Measurements from ENCODE around the gene ATP13A2.

Gene ATP13A2

DNA sequence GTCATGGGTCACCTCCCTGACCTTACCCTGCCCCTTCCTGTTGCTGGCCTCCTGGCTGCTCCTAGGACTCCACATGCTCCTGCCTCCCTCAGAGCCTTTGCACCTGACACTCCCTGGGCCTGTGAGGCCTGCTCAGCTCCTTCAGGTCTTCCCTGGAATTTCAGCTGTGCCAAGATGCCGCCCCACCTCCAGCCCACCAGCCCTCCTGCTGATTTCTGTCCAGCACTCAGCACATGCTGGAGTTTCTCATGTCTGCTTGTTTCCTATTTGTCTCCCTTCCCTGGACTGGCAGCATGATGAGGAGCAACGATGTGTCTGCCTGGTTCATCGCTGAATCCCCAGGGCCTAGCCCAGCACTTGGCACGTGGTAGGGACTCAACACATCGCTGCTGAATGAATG, 34.4 kb downstream of the ATP13A2 start:
- Histone ChIP-seq H3K27ac (ENCODE audit: low read length) (no peak overlapping the region), H3K27me3 (ENCODE audit: insufficient read depth, low read length, poor library complexity) (no peaks in the 10 kb centered on the region), H2AFZ (ENCODE audit: low read depth, low read length) (no peak overlapping the region), H3K4me2 (ENCODE audit: insufficient read depth, low read length) (no peak overlapping the region), H3K9me3 (ENCODE audit: insufficient read depth, low read length, severe bottlenecking) (no peaks in the 10 kb centered on the region), H3K36me3 (ENCODE audit: insufficient read depth, low read length) (no peaks in the 10 kb centered on the region), H3K79me2 (ENCODE audit: insufficient read depth, low read length) (no peaks in the 10 kb centered on the region), H3K4me3 (ENCODE audit: low read depth in 1 of 2, low read length in 2 of 2) (no peak overlapping the region), H3K9ac (ENCODE audit: low read depth, low read length) (no peak overlapping the region), H3K4me1 (ENCODE audit: insufficient read depth, low read length) (no peaks in the 10 kb centered on the region), H4K20me1 (ENCODE audit: insufficient read depth, low read length) (no peaks in the 10 kb centered on the region; the same call in 1 of the 2 replicates)
- TF ChIP-seq, protein P1, sequence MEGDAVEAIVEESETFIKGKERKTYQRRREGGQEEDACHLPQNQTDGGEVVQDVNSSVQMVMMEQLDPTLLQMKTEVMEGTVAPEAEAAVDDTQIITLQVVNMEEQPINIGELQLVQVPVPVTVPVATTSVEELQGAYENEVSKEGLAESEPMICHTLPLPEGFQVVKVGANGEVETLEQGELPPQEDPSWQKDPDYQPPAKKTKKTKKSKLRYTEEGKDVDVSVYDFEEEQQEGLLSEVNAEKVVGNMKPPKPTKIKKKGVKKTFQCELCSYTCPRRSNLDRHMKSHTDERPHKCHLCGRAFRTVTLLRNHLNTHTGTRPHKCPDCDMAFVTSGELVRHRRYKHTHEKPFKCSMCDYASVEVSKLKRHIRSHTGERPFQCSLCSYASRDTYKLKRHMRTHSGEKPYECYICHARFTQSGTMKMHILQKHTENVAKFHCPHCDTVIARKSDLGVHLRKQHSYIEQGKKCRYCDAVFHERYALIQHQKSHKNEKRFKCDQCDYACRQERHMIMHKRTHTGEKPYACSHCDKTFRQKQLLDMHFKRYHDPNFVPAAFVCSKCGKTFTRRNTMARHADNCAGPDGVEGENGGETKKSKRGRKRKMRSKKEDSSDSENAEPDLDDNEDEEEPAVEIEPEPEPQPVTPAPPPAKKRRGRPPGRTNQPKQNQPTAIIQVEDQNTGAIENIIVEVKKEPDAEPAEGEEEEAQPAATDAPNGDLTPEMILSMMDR (IDR thresholded peaks at IDR 0.05; ENCODE audit: borderline replicate concordance, extremely low read depth, low read length, poor library complexity, severe bottlenecking): no peak
- TF ChIP-seq EZH2 (IDR thresholded peaks at IDR 0.05; ENCODE audit: borderline replicate concordance, low read depth, low read length, severe bottlenecking): no peak
- ATAC-seq (ENCODE audit: insufficient read depth, low read depth) (no peak), DNase-seq (no peak)

DNA sequence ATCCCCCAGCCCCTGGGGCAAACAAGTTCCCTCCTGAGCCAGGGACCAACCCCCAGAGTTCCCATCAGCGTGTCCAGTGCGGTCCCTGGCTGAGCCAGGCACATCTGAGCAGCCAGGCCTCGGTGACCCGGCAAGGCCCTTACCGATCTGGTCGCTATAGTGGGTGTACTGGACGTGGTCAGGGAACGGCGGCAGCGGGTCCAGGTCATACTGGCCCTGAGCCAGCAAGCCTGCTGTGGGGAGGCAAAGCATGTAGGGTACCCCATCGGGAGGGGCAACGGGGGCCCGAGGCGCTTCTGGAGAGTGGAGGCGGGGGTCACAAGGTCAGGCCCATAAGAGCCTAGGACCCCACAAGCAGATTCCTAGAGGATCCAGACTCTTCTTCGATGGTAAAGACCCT, 34.8 kb downstream of the ATP13A2 start:
- H2AFZ ChIP-seq (ENCODE audit: low read depth, low read length): no peak overlapping the region
- H3K27me3 ChIP-seq (ENCODE audit: insufficient read depth, low read length, poor library complexity): no peaks in the 10 kb centered on the region
- H4K20me1 ChIP-seq (ENCODE audit: insufficient read depth, low read length): no peaks in the 10 kb centered on the region; the same call in 1 of the 2 replicates
- TF ChIP-seq, protein P1 (IDR thresholded peaks at IDR 0.05; ENCODE audit: borderline replicate concordance, extremely low read depth, low read length, poor library complexity, severe bottlenecking): no peak
- TF ChIP-seq EZH2 (IDR thresholded peaks at IDR 0.05; ENCODE audit: borderline replicate concordance, low read depth, low read length, severe bottlenecking): no peak
- no peaks in the 10 kb centered on the region for H3K4me1 ChIP-seq (ENCODE audit: insufficient read depth, low read length)
- no peak overlapping the region for H3K9ac ChIP-seq (ENCODE audit: low read depth, low read length)
- no peak overlapping the region for H3K4me2 ChIP-seq (ENCODE audit: insufficient read depth, low read length)
- no peaks in the 10 kb centered on the region for H3K9me3 ChIP-seq (ENCODE audit: insufficient read depth, low read length, severe bottlenecking)
- H3K79me2 ChIP-seq (ENCODE audit: insufficient read depth, low read length): no peaks in the 10 kb centered on the region
- no peak for ATAC-seq (ENCODE audit: insufficient read depth, low read depth)
- no peak overlapping the region for H3K27ac ChIP-seq (ENCODE audit: low read length)
- no peak overlapping the region for H3K4me3 ChIP-seq (ENCODE audit: low read depth in 1 of 2, low read length in 2 of 2)
- no peak for DNase-seq
- no peaks in the 10 kb centered on the region for H3K36me3 ChIP-seq (ENCODE audit: insufficient read depth, low read length)

DNA sequence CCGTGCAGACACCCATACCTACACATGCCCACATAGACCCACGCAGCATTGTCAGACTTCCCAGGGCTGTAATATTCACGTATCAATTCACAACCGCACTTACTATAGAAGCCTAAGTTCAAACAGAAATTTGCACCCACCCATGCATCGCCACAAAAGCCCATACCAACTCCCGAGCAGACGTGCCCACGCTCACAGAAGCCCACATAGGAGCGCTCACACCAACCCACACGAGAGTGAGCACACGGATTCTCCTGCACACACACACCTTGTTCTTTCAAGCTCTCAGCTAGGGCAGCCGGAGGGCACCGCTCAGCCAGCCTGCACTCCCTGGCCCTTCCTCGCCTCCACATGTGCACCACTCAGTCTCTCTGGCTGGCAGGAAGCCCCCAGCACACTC, 35.9 kb downstream of the ATP13A2 start:
- no peak for TF ChIP-seq EZH2 (IDR thresholded peaks at IDR 0.05; ENCODE audit: borderline replicate concordance, low read depth, low read length, severe bottlenecking)
- TF ChIP-seq, protein P1 (IDR thresholded peaks at IDR 0.05; ENCODE audit: borderline replicate concordance, extremely low read depth, low read length, poor library complexity, severe bottlenecking): no peak
- Histone ChIP-seq H3K9ac (ENCODE audit: low read depth, low read length) (no peak overlapping the region), H3K36me3 (ENCODE audit: insufficient read depth, low read length) (no peaks in the 10 kb centered on the region), H3K4me3 (ENCODE audit: low read depth in 1 of 2, low read length in 2 of 2) (no peak overlapping the region), H2AFZ (ENCODE audit: low read depth, low read length) (no peak overlapping the region), H3K4me1 (ENCODE audit: insufficient read depth, low read length) (no peaks in the 10 kb centered on the region), H3K27me3 (ENCODE audit: insufficient read depth, low read length, poor library complexity) (no peaks in the 10 kb centered on the region), H3K9me3 (ENCODE audit: insufficient read depth, low read length, severe bottlenecking) (no peaks in the 10 kb centered on the region), H3K27ac (ENCODE audit: low read length) (no peak overlapping the region), H4K20me1 (ENCODE audit: insufficient read depth, low read length) (no peaks in the 10 kb centered on the region; the same call in 1 of the 2 replicates), H3K4me2 (ENCODE audit: insufficient read depth, low read length) (no peak overlapping the region), H3K79me2 (ENCODE audit: insufficient read depth, low read length) (no peaks in the 10 kb centered on the region)
- no peak for ATAC-seq (ENCODE audit: insufficient read depth, low read depth)
- no peak for DNase-seq

DNA sequence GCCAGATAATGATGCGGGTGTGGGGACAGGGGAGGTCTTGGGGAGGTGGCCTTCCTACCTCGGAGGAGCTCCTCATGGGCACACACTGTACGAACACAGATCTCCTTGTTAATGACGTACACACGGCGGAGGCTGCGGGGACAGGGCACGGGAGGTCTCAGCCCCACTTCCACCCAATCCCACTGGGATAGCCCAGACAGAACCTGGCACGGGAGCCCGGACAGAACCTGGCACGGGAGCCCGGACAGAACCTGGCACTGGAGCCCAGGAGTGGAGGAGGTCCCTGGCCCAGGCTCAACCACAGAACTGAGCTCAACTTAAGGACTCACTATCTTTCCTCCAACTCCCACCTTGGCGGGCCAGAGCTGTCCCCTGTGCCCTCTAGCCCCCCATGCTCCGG, 36.5 kb downstream of the ATP13A2 start:
- no peak overlapping the region for H3K4me2 ChIP-seq (ENCODE audit: insufficient read depth, low read length)
- no peak for DNase-seq
- no peak overlapping the region for H3K27ac ChIP-seq (ENCODE audit: low read length)
- ATAC-seq (ENCODE audit: insufficient read depth, low read depth): no peak
- no peaks in the 10 kb centered on the region for H3K36me3 ChIP-seq (ENCODE audit: insufficient read depth, low read length)
- H3K79me2 ChIP-seq (ENCODE audit: insufficient read depth, low read length): no peaks in the 10 kb centered on the region
- no peak overlapping the region for H3K9ac ChIP-seq (ENCODE audit: low read depth, low read length)
- no peaks in the 10 kb centered on the region for H3K27me3 ChIP-seq (ENCODE audit: insufficient read depth, low read length, poor library complexity)
- no peaks in the 10 kb centered on the region for H3K9me3 ChIP-seq (ENCODE audit: insufficient read depth, low read length, severe bottlenecking)
- H2AFZ ChIP-seq (ENCODE audit: low read depth, low read length): no peak overlapping the region
- no peak overlapping the region for H3K4me3 ChIP-seq (ENCODE audit: low read depth in 1 of 2, low read length in 2 of 2)
- H4K20me1 ChIP-seq (ENCODE audit: insufficient read depth, low read length): no peaks in the 10 kb centered on the region; the same call in 1 of the 2 replicates
- no peaks in the 10 kb centered on the region for H3K4me1 ChIP-seq (ENCODE audit: insufficient read depth, low read length)
- TF ChIP-seq, protein P1 (IDR thresholded peaks at IDR 0.05; ENCODE audit: borderline replicate concordance, extremely low read depth, low read length, poor library complexity, severe bottlenecking): no peak
- no peak for TF ChIP-seq EZH2 (IDR thresholded peaks at IDR 0.05; ENCODE audit: borderline replicate concordance, low read depth, low read length, severe bottlenecking)

Measured in DND-41 (cell line).